ELR (cell line): ENCODE data around the gene FMN2.

ENCODE experiments used
- DNase-seq: peaks from one replicate; pipeline ENCODE4 v3.0.0-alpha.2; 2015; ENCODE audit warnings: low read depth

FMN2 gene

GRCh38 chr1:240423246-240423924 lies 331.7 kb downstream of the FMN2 start:
- no peak for DNase-seq

- no peak for DNase-seq
Observed at GRCh38 chr1:240424740-240425464, 333.2 kb downstream of the FMN2 start.

DNA sequence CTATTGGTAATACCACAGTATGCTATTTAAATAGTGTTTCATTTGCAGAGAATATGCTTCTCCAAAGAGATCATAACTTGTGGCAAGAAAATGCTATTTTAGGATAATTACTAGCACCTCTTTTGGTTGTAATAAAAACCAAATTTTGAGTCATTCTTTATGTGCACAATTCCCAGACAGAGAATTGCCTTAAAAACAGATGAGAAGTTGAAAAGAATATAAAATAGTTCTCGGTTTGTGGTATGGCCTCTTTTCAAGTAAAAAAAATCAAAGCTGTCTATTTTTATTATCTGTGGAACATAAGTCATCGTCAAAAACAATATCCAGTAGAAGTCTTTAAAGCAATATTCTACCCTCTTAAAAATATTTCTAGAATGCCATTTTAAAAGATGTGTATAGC lies 334.4 kb downstream of the FMN2 start:
- no peak for DNase-seq

- peak; percentile 15 for DNase-seq
Observed at GRCh38 chr1:240435996-240436566, 344.4 kb downstream of the FMN2 start.

GRCh38 chr1:240441669-240442068 lies 350.0 kb downstream of the FMN2 start:
- no peak for DNase-seq

GRCh38 chr1:240445369-240445768 lies 353.7 kb downstream of the FMN2 start:
- no peak for DNase-seq

DNA sequence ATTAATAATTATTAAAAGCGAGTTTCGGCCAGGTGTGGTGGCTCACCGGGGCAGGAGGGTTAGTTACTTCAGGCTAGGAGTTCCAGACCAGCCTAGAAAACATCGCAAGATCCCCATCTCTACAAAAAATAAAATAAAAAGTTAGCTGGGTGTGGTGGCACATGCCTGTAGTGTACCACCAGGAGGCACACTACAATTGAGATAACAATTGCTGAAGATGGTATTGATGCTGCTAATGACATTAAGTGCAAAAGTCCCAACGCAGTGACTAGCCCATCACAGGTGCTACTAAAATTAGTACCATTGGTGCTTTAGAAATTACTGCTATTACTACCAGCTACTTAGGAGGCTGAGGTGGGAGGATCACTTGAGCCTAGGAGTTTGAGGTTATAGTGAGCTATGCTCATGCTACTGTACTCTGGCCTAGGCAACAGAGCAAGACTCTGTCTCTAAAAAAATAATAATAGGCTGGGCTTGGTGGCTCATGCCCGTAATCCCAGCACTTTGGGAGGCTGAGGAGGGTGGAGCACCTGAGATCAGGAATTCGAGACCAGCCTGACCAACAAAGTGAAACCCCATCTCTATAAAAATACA lies 363.6 kb downstream of the FMN2 start:
- DNase-seq, result peak; percentile 45

- DNase-seq, result no peak
Observed at GRCh38 chr1:240457203-240457602, 365.5 kb downstream of the FMN2 start.

DNA sequence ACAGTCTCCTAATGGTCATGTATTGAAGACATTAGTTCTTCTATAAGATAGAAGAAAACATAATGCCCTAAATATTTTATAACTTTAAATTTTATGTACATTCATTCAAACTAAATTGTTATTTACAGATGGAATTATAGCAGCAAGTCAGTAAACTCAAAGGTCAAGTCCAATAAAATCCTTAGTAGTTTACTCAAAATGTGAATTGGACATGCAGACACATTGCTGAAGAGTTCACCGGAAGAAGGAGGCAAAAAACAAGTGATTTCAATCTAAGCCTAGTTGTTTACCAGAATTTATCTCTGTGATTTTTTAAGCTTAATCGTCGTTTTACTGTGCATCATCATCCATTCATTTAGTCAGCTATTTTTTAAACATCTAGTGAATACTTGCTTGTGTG lies 370.6 kb downstream of the FMN2 start:
- DNase-seq, result no peak

DNA sequence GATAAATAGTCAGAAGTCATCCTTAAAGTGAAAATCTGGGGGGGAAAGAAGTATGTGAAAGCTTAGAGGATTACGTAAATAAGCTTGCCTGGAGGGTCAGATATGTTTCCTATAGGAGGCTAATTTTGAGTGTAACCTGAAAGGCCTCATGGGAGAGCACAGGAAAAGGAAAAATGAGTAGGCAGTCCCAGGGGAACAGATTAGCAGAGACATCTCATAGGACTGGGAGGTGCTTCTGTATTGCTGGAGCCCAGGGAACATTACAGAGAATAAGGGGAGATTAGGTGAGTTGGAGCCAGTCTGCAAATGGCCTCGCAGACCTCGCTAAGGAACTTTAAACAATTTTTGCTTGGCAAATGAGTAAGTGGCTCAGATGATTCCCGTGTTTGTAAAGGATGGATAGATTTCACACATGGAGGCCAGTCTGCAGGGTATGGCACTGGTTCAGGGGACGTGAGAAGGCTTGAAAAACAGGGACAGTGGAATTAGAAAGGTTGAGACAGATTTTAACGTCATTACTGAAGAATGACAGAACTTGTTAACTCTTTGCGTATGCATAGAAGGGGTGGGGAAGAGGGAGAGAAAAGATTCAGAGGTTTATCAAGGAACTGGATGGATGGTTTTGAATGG lies 371.2 kb downstream of the FMN2 start:
- DNase-seq, result no peak

DNA sequence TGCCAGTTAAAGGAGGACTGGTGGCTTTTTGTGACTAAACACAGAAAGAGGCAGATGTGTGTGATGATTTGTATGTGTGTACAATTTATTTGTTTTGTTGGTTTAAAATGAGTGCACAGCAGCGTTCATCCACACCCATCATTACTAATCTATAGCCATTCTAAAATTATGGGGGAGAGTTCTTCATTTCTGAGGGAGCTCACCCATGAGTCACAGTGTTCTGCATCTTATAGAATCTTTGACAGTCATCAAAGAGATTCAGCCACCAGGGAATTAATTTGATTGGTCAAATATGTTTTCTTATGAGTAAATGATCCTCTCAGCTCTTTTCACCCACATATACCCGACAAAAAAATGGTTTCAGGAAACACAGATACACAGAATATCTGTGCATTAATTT lies 372.4 kb downstream of the FMN2 start:
- DNase-seq, result peak; percentile 57

DNA sequence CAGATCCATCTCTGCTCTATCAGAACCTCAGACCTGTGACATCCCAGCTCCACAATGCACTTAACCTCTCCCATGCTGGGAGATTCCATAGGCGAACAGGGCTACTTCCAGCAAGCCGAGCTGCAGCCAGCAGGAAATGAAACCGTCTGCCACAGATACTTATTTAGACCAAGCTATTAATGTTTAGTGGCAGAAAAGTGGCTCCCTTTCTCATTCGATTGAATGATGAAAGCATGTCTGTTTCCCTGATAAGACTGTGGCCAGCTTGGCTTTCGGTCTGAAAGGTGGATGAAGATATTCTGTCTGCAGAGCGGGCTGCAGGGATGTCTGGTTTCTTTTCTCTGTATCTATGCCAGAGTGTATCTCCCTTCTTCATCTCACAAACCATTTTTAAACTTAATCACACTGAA lies 373.9 kb downstream of the FMN2 start:
- no peak for DNase-seq

DNA sequence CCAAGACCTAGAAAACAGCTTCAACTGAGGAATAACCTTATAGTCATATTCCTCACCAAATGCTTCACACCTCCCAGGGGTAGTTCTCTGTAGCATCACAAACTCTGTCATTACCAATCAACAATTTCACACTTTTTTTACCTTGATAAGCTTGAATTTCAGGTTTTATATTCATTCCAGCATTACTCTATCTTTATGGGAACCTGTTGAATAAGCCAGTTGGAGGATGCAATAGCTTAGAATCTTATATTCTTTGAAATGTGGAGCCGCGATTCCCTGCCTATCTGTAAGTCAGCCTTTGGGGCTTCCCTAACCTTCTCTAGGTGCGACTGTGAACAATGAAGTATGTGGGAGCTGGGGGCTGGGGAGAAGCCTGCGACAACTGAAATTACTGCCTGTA lies 374.8 kb downstream of the FMN2 start:
- no peak for DNase-seq

GRCh38 chr1:240467895-240468294 lies 376.2 kb downstream of the FMN2 start:
- DNase-seq, result no peak

DNA sequence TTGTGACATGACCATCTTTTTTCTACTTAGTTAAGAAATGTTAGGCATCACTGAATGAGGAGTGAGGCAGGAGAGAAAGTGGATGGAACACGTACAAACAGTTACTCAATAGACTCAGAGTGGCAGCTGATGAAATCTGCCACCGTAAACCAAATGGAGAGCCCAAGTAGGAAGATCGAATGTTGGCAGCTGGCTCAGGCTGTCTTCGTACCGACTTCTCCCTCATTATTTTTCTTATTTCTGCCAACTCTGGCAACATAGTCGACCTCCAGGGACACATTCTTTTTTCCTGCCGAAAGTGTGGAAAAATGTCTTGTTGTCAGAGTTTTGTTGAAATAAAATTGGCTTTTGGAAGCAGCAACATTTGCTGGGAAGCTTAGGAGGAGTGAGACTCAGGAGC lies 377.0 kb downstream of the FMN2 start:
- DNase-seq, result no peak

DNA sequence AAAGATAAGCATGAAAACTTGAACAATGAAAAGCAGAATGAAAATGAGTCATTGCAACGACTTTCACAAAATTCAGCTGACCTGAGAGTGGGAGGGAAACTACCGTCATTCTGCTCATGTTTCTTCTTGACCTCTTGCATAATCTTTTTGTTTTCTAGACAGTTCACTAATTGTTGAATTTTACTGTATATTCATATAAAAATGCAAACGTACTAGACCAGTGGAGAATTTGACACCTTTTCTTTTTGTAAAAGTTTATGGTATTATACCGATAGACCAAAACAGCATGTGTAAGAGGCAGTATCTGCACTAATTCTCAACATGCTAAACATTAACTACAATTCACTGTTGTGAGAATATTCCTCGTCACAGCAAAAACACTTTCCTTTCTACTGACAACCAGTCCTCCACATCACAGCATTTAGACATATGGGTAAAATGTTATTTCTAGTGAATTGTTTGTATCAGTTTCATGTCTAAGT lies 382.5 kb downstream of the FMN2 start:
- peak; percentile 60 for DNase-seq

GRCh38 chr1:240475832-240476231 lies 384.1 kb downstream of the FMN2 start:
- DNase-seq, result no peak

DNA sequence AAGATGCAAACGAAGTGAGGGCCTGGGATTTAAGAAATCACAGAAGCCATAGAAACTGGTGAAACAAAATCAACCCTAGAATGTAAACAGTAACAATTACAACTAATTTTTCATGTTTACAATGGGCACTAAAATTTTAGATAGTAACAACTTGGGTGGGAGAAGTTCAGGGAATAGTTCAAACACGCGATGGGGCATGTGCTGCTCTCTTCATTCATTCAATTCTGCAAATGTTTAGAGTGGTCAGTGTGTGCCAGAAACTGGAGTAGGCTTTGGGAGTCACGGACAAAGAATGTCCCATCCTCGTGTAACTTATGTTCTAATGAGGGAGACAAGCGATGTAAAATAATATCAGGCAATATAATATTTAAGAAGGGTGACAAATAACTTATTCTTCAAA lies 386.9 kb downstream of the FMN2 start:
- DNase-seq, result no peak

GRCh38 chr1:240484804-240485443 lies 393.2 kb downstream of the FMN2 start:
- DNase-seq, result no peak

GRCh38 chr1:240486611-240487010 lies 394.9 kb downstream of the FMN2 start:
- DNase-seq, result peak; percentile 33

DNA sequence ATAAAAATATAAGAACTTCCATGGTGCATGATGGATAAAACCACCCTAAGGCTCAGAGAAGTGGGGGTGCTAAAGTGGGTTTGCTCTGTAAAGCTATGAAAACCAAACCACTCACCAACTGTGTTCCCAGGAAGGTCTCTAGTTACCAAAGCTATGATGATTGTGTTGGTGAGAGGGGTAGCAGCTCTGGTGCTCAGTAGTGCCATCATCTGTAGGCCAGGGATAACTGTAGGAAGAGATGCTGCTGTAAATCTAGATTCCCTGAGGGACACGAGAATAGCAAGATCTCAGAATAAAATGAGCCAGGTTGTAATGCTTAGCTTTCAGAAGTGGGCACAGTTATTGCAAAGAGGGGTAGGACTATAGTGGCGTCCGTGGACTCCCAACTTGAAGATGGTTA lies 395.8 kb downstream of the FMN2 start:
- no peak for DNase-seq

DNA sequence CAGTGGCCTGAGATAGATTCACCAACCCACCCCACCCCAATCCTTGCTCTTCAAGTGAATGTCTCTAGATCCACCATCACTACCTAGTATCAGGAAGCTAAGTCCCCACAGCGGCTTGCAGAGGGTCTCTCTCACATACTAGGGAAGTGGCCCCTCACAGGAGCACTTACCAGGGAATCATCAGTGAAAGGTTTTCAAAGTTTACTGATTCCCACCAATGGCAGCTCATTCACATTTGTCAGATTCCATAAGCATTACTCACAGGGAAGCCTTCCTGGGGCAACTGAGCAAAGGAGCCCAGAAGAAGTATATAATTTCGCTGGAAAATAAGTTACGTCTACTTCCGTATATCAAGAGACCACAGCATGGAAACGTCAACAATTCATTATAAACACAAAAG lies 399.5 kb downstream of the FMN2 start:
- DNase-seq, result peak; percentile 93
